ENCODE results near the gene RLIM. TPM values are rescaled to one million over a fixed set of nuclear protein-coding genes. Genes with fewer than 3 reads are reported as not detected.
"Not testable (repeated sequence)": the region's sequence is repeated elsewhere in the genome, so short reads cannot be mapped to it uniquely, and the experiment has no call there.

The RLIM gene, protein sequence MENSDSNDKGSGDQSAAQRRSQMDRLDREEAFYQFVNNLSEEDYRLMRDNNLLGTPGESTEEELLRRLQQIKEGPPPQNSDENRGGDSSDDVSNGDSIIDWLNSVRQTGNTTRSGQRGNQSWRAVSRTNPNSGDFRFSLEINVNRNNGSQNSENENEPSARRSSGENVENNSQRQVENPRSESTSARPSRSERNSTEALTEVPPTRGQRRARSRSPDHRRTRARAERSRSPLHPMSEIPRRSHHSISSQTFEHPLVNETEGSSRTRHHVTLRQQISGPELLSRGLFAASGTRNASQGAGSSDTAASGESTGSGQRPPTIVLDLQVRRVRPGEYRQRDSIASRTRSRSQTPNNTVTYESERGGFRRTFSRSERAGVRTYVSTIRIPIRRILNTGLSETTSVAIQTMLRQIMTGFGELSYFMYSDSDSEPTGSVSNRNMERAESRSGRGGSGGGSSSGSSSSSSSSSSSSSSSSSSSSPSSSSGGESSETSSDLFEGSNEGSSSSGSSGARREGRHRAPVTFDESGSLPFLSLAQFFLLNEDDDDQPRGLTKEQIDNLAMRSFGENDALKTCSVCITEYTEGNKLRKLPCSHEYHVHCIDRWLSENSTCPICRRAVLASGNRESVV
- total RNA-seq (2014; rRNA removed; shearing (Covaris generic)): 52.2 and 57.2 TPM in 2 replicates

GRCh38 chrX:74614093-74614909, at the start of gene RLIM:
Gene RLIM (minus strand): TSS chrX:74614624. CDS start chrX:74595977, 18,647 bp downstream.
- peak; percentile 97 for DNase-seq (ENCODE audit: low read depth)

GRCh38 chrX:74656079-74656745, 41.8 kb upstream of the RLIM start:
- peak; percentile 41 for DNase-seq (ENCODE audit: low read depth)

DNA sequence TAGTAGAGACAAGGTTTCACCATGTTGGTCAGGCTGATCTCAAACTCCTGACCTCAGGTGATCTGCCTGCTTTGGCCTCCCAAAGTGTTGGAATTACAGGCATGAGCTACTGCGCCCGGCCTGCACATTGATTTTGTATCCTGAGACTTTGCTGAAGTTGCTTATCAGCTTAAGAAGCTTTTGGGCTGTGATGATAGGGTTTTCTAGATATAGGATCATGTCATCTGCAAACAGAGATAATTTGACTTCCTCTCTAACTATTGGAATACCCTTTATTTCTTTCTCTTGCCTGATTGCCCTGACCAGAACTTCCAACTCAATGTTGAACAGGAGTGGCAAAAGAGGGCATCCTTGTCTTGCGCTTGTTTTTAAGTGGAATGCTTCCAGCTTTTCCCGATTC, 40.5 kb upstream of the RLIM start:
- DNase-seq (ENCODE audit: low read depth): not testable (repeated sequence)

DNA sequence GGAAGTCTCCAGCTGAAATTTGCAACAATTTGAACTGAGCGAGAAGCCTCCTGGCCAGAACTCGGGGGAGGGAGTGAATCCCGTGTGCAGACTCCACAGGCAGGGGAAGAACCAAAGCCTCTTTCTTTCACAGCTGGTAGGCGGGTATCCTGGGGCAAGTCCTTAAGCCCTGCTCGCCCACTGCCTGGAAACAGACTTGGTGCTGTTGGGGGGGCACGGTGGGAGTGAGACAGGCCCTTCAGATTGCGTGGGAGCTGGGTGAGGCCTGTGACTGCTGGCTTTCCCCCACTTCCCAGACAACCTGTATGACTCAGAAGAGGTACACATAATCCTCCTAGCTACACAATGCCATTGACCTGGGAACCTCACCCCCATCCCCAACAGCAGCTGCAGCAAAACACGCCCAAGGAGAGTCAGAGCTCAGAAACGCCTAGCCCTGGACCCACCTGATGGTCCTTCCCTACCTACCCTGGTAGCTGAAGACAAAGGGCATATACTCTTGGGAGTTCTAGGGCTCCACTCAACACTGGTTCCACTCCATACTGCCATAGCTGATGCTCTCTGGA, 22.4 kb upstream of the RLIM start:
- DNase-seq (ENCODE audit: low read depth): no peak

DNA sequence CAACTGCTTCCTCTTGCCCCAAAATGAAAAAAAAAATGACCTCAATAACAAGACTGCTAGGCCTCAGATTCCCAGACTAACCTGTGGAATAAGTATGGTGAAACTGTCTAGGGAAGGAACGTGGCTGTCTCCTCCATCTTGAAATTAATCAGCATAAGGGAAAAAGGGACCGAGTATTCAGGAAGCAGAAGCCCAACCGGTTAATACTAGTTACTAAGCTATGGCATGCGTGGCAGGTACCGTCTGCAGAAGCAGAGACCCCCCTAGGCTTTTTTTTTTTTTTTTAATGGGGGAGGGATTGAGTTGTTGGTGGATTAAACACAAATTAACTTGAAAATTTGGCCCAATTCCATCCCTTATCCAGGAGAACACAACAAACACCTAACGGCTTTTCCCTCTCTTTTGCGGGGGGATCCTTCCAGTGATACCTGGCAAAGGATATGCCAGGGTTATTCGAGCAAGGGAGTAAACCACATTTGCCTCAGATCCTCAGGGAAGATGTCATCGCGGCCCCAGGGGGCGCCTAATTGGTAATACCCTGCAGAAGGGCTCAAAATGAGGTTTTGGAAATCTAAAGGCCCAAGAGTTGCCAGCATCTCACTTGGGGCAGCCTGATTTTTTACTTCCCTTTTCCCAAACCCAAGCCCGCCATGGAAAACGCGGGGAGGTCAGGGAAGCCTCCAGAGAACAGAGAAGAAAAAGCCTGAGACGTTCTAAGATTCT, 893 bp downstream of the RLIM start:
- peak; percentile 23 for DNase-seq (ENCODE audit: low read depth)

DNA sequence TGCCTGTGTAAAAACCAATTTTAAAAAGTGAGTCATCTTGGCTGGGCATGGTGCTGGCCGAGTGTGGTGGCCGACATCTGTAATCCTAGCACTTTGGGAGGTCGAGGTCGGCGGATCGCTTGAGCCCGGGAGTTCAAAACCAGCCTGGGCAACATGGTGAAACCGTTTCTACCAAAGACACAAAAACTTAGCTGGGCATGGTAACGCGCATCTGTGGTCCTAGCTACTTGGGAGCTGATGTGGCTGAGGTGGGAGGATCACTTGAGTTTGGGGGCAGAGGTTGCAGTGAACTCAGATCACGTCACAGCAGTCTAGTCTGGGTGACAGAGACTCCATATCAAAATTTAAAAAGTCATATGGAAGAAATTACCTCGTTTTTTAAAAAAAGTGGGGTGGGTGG, 7.6 kb downstream of the RLIM start:
- DNase-seq (ENCODE audit: low read depth): no peak

- no peak for DNase-seq (ENCODE audit: low read depth)
Measured at GRCh38 chrX:74606342-74606741, 8.1 kb downstream of the RLIM start.

DNA sequence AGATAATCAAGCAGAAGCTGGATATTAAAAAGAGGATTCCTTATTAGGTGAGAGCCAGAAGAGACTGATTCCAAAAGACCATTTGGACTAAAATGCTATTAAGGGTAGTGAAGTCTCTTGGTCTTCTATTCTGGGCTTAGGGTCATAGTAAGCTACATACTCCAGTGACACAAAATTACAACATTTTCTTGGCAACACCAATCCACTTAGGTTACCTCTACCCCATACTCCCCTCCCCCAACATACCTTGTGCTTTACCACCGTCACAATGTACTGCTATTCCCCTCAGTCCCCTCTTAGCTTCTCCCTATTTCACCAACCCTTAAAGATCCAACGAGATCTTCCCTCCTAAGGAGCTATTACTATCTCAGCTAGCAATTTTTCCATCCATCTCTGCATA, 11.4 kb downstream of the RLIM start:
- DNase-seq (ENCODE audit: low read depth): no peak

DNA sequence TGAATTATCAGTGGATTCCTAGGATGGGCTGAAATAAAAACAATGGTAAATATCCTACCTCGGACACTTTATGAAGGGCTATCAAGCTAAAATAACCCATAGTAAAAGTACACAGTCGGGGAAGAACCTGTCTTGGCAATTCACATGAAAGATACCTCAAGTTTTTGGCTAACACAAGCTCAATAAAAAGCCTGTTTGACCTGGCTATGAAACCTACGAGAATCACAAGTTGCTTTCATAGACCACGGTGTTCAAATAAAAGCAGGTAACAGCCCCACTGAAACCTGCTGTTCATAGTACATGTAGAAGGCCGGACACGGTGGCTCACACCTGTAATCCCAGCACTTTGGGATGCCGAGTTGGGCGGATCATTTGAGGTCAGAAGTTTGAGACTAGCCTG, 12.3 kb downstream of the RLIM start:
- DNase-seq (ENCODE audit: low read depth): no peak

- DNase-seq (ENCODE audit: low read depth): no peak
Measured at GRCh38 chrX:74593593-74593992, 20.8 kb downstream of the RLIM start.

GRCh38 chrX:74585766-74586165, 28.7 kb downstream of the RLIM start:
- no peak for DNase-seq (ENCODE audit: low read depth)

DNA sequence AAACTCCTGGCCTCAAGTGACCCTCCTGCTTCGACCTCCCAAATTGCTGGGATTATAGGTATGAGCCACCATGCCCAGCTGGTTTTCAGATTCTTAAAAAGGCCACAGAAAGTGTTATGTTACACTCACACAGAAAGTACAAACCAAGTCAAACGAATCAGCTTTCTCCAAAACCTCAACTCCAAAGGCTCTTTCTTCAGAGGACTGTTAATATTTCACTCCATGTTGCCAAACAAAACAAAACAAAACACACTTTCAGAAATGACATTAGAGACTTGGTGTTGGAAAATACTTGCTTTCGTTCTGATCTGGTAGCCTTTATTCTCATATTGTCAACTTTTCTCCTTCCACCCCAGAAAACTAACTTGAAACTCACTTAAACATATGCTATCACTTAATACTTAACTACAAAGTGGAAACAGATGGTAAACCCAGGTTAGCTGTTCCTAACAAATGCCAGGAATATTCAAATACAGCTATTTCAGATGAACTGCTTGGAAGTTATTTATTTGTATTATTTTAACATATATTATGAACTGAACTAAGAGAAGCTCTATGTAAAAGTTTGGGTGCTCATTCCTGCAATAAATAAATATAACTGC, 34.7 kb downstream of the RLIM start:
- peak; percentile 8 for DNase-seq (ENCODE audit: low read depth)

- no peak for DNase-seq (ENCODE audit: low read depth)
Measured at GRCh38 chrX:74578137-74578536, 36.3 kb downstream of the RLIM start.

GRCh38 chrX:74557378-74557777, 57.0 kb downstream of the RLIM start:
- no peak for DNase-seq (ENCODE audit: low read depth)

GRCh38 chrX:74551934-74552333, 62.5 kb downstream of the RLIM start:
- DNase-seq (ENCODE audit: low read depth): no peak

- peak; percentile 74 for DNase-seq (ENCODE audit: low read depth)
Measured at GRCh38 chrX:74550295-74550802, 64.1 kb downstream of the RLIM start.

GRCh38 chrX:74546984-74547383, 67.4 kb downstream of the RLIM start:
- DNase-seq (ENCODE audit: low read depth): no peak

DNA sequence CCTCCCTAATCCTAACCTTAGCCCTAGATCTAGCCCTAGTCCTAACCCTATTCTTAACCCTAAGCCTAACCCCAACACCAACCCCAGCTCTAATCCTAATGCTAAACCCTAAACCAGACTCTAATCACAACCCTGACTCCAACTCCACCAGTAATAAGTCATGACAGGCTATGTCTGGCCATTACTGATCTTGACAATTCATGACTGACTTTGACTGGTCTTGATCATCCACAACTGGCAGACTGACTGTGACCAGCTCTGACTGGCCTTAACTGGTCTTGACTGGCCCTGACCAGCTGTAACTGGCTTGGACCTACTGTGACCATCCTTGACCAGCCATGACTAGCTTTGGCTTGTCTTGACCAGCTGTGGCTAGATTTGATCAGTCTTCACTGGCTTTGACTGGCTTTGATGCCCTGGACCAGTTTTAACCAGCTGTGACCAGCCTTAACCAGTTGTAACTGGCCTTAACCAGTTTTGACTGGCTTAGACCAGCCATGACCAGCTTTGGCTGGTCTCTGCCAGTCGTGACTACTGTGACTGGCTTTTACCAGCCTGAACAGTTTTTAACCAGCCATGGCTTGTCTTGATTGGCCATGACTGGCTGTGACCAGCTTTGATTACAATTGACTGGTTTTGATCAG, 68.4 kb downstream of the RLIM start:
- no peak for DNase-seq (ENCODE audit: low read depth)

GRCh38 chrX:74540635-74541249, 73.7 kb downstream of the RLIM start:
- no peak for DNase-seq (ENCODE audit: low read depth)
